HuH-7.5 (cell line): Measurements from ENCODE around the gene ALG2.
"Not testable (repeated sequence)": the region's sequence is repeated elsewhere in the genome, so short reads cannot be mapped to it uniquely, and the experiment has no call there.

Source experiments
- DNase-seq: peaks from one replicate; pipeline ENCODE4 v3.0.0; 2011; ENCODE audit warnings: low spot score

The ALG2 gene

GRCh38 chr9:99238331-99238730, 16.6 kb upstream of the ALG2 start:
- DNase-seq: no peak

GRCh38 chr9:99237849-99238248, 16.1 kb upstream of the ALG2 start:
- DNase-seq: not testable (repeated sequence)

- DNase-seq: no peak
These were observed 15.6 kb upstream of the ALG2 start for GRCh38 chr9:99237356-99237755.

- no peak for DNase-seq
These were observed 14.3 kb upstream of the ALG2 start for GRCh38 chr9:99235926-99236634.

- no peak for DNase-seq
These were observed 13.3 kb upstream of the ALG2 start for GRCh38 chr9:99235069-99235468.

GRCh38 chr9:99234618-99235017, 12.9 kb upstream of the ALG2 start:
- DNase-seq: no peak

GRCh38 chr9:99231711-99232110, 10.0 kb upstream of the ALG2 start:
- peak; percentile 25 for DNase-seq

GRCh38 chr9:99230206-99230605, 8.5 kb upstream of the ALG2 start:
- no peak for DNase-seq

GRCh38 chr9:99226054-99226453, 4.3 kb upstream of the ALG2 start:
- no peak for DNase-seq

- no peak for DNase-seq
These were observed 2.7 kb upstream of the ALG2 start for GRCh38 chr9:99224445-99224844.

- no peak for DNase-seq
These were observed 901 bp upstream of the ALG2 start for GRCh38 chr9:99222416-99223270.

- peak; percentile 8 for DNase-seq
These were observed 499 bp downstream of the ALG2 start for GRCh38 chr9:99221266-99221620.

- DNase-seq: no peak
These were observed 1.7 kb downstream of the ALG2 start for GRCh38 chr9:99220011-99220410.

- no peak for DNase-seq
These were observed 5.7 kb downstream of the ALG2 start for GRCh38 chr9:99216073-99216472.

GRCh38 chr9:99213197-99213596, 8.5 kb downstream of the ALG2 start:
- DNase-seq: no peak

- DNase-seq: no peak
These were observed 10.0 kb downstream of the ALG2 start for GRCh38 chr9:99211746-99212145.

GRCh38 chr9:99210572-99210971, 11.2 kb downstream of the ALG2 start:
- no peak for DNase-seq

GRCh38 chr9:99201603-99202002, 20.1 kb downstream of the ALG2 start:
- no peak for DNase-seq

- DNase-seq: no peak
These were observed 21.7 kb downstream of the ALG2 start for GRCh38 chr9:99199938-99200539.

- no peak for DNase-seq
These were observed 23.8 kb downstream of the ALG2 start for GRCh38 chr9:99197987-99198386.

GRCh38 chr9:99197124-99197630, 24.6 kb downstream of the ALG2 start:
- no peak for DNase-seq

- not testable (repeated sequence) for DNase-seq
These were observed 25.3 kb downstream of the ALG2 start for GRCh38 chr9:99196484-99196883.

- no peak for DNase-seq
These were observed 28.3 kb downstream of the ALG2 start for GRCh38 chr9:99193466-99193821.
